Endodermal cell (in vitro differentiated cells): ENCODE data around the gene IYD. TPM values are rescaled to one million over a fixed set of nuclear protein-coding genes. Genes with fewer than 3 reads are reported as not detected.

Source experiments
- DNase-seq: peaks from one replicate; pipeline ENCODE4 v3.0.0-alpha.2; 2017
- H3K27ac ChIP-seq: 2 replicates; pipeline ENCODE4 v1.5.1; 2013; ENCODE audit warnings: mild to moderate bottlenecking, low read depth, low read length, moderate library complexity
- H3K27me3 ChIP-seq: 2 replicates; pipeline ENCODE4 v1.6.1; 2013; ENCODE audit warnings: mild to moderate bottlenecking, low read length, moderate library complexity; ENCODE audit not compliant: insufficient read depth, control insufficient read depth, poor library complexity, severe bottlenecking
- H3K36me3 ChIP-seq: 2 replicates; pipeline ENCODE4 v1.7.0; 2013; ENCODE audit warnings: mild to moderate bottlenecking, low read length, moderate library complexity; ENCODE audit not compliant: control insufficient read depth, insufficient read depth
- H3K4me1 ChIP-seq: one replicate; pipeline ENCODE4 v1.7.0; 2013; ENCODE audit warnings: low read length; ENCODE audit not compliant: control insufficient read depth, insufficient read depth
- H3K4me3 ChIP-seq: 2 replicates; pipeline ENCODE4 v1.5.1; 2013; ENCODE audit warnings: mild to moderate bottlenecking, low read length, moderate library complexity
- H3K9ac ChIP-seq: 2 replicates; pipeline ENCODE4 v1.6.1; 2013; ENCODE audit warnings: mild to moderate bottlenecking, low read length, moderate library complexity; ENCODE audit not compliant: poor library complexity, severe bottlenecking; ENCODE audit errors: extremely low read depth
- H3K9me3 ChIP-seq: 2 replicates; pipeline ENCODE4 v1.6.1; 2013; ENCODE audit warnings: mild to moderate bottlenecking, low read length, moderate library complexity; ENCODE audit not compliant: control insufficient read depth
- H3K27ac Mint-ChIP-seq: 2 replicates; pipeline ENCODE4 v1.8.0; 2020; ENCODE audit warnings: mixed read lengths
- H3K27me3 Mint-ChIP-seq: 2 replicates; pipeline ENCODE4 v1.8.0; 2021; ENCODE audit warnings: mild to moderate bottlenecking, mixed read lengths; ENCODE audit not compliant: insufficient read depth
- H3K36me3 Mint-ChIP-seq: 2 replicates; pipeline ENCODE4 v1.8.0; 2020; ENCODE audit warnings: low read depth, mixed read lengths
- H3K4me1 Mint-ChIP-seq: 2 replicates; pipeline ENCODE4 v1.8.0; 2020; ENCODE audit warnings: mixed read lengths
- H3K4me3 Mint-ChIP-seq: 2 replicates; pipeline ENCODE4 v1.8.0; 2020; ENCODE audit warnings: mild to moderate bottlenecking, moderate library complexity, mixed read lengths
- H3K9me3 Mint-ChIP-seq: 2 replicates; pipeline ENCODE4 v1.8.0; 2020; ENCODE audit warnings: mild to moderate bottlenecking, mixed read lengths
- CTCF ChIP-seq: fragments of 200-600 bp; sonication (generic); conservative IDR thresholded peaks from 2 replicates; pipeline ENCODE4 v1.5.0; 2021; ENCODE audit warnings: antibody characterized with exemption, mild to moderate bottlenecking
- WGBS, 2 experiments: methylation state at CpG; one replicate each; pipeline versions ENCODE4 v1.1.5 to v1.1.7; 2013; ENCODE audit warnings: missing lambda C conversion rate in 2 of 2, mixed read lengths in 1 of 2; ENCODE audit not compliant: insufficient coverage in 1 of 2, insufficient read length in 1 of 2; 5-methylcytosine and 5-hydroxymethylcytosine counted together
- total RNA-seq, 2 donors: library from RNA; stranded (reverse); fragmentation: NEBNext Ultra II Directional in 1 of 2; extraction: Animal tissue kit (Norgen Biotek cat#: 25700) in 1 of 2; gene quantifications; 2 replicates in 1 of 2; 3 replicates in 1 of 2; pipeline ENCODE4 v1.2.1, GENCODE V29; 2021

Gene IYD
- total RNA-seq, 2 donors from 2014 or later = not detected

- H3K4me3 Mint-ChIP-seq = no peak overlapping the region
- TF ChIP-seq CTCF = no peak
These were observed 26.7 kb upstream of the IYD start for GRCh38 chr6:150342126-150342525.

GRCh38 chr6:150343434-150343833, 25.4 kb upstream of the IYD start:
- DNase-seq = no peak
- H3K4me1 Mint-ChIP-seq = no peaks in the 10 kb centered on the region
- no peaks in the 10 kb centered on the region for H3K36me3 Mint-ChIP-seq
- H3K9me3 Mint-ChIP-seq = no peaks in the 10 kb centered on the region
- Histone ChIP-seq H3K27me3 (no peaks in the 10 kb centered on the region), H3K4me3 (no peak overlapping the region), H3K9ac (no peak overlapping the region), H3K36me3 (no peaks in the 10 kb centered on the region), H3K9me3 (no peaks in the 10 kb centered on the region), H3K4me1 (no peaks in the 10 kb centered on the region), H3K27ac (no peak overlapping the region)
- no peaks in the 10 kb centered on the region for H3K27me3 Mint-ChIP-seq
- no peak overlapping the region for H3K4me3 Mint-ChIP-seq
- TF ChIP-seq CTCF = no peak
- no peak overlapping the region for H3K27ac Mint-ChIP-seq

More at GRCh38 chr6:150342126-150342525, 26.7 kb upstream of the IYD start:
- Histone ChIP-seq H3K27ac (no peak overlapping the region), H3K4me3 (no peak overlapping the region), H3K9ac (no peak overlapping the region), H3K9me3 (no peaks in the 10 kb centered on the region), H3K4me1 (no peaks in the 10 kb centered on the region), H3K36me3 (no peaks in the 10 kb centered on the region), H3K27me3 (no peaks in the 10 kb centered on the region)
- Mint-ChIP-seq H3K36me3 (no peaks in the 10 kb centered on the region), H3K4me1 (no peaks in the 10 kb centered on the region), H3K27me3 (no peaks in the 10 kb centered on the region), H3K27ac (no peak overlapping the region), H3K9me3 (no peaks in the 10 kb centered on the region)
- whole genome bisulfite sequencing, 2 experiments = 96% methylated on average over 2 of the region's 2 CpGs; no CpG with 5 or more reads in 1 of the 2 experiments
- DNase-seq = no peak

GRCh38 chr6:150345781-150346180, 23.0 kb upstream of the IYD start:
- no peak for TF ChIP-seq CTCF
- no peaks in the 10 kb centered on the region for H3K9me3 Mint-ChIP-seq
- Histone ChIP-seq H3K36me3 (no peaks in the 10 kb centered on the region), H3K27ac (no peak overlapping the region), H3K9me3 (no peaks in the 10 kb centered on the region), H3K4me3 (no peak overlapping the region), H3K27me3 (no peaks in the 10 kb centered on the region), H3K9ac (no peak overlapping the region), H3K4me1 (no peaks in the 10 kb centered on the region)
- DNase-seq = no peak
- WGBS, 2 experiments = 89 to 93% methylated on average over 3 of the region's 3 CpGs
- H3K27me3 Mint-ChIP-seq = no peaks in the 10 kb centered on the region
- no peaks in the 10 kb centered on the region for H3K36me3 Mint-ChIP-seq
- no peaks in the 10 kb centered on the region for H3K4me1 Mint-ChIP-seq
- H3K27ac Mint-ChIP-seq = no peak overlapping the region
- H3K4me3 Mint-ChIP-seq = no peak overlapping the region
